GM21786 (cell line): ENCODE data around the gene MYBPHL.
"Not testable (repeated sequence)": the region's sequence is repeated elsewhere in the genome, so short reads cannot be mapped to it uniquely, and the experiment has no call there.

Source experiments
- ATAC-seq: cut with Tn5 transposase; IDR thresholded peaks from one replicate; pipeline ENCODE4 v1.9.1; 2021; ENCODE audit not compliant: unreplicated experiment

Gene MYBPHL

DNA sequence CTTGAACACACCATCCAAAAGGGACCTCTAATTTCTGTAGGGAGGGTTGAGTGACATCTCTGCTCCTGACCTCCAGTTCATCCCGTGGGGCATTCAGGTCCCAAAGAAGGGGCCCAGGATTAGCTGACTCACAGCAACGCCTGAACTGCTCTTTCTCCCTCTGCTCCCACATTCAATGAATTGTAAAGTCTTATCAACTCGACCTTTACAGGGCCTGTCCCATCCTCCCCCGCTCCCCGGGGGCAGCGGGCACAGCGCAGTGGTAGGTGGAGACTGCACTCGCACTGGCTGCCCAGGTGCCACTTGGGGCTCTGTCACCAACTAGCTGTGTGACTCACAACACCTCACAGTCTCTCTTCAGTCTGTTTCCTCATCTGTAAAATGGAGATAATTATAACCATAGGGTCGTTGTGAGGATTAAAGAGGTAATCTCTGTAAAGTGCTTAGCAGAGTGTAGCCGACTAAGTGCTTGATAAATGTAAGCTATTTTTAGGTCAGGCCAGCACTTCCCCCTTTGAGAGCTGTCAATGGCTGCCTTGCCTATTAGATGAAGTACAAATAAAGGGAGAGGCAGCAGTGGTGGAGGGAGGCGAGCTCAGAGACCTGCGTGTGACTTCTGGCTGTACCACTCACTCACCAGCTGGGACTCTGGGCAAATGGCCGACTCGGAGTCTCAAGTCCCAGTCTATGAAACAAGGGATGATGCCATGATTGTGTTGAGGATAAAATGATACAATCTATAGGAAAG is 637 bp upstream of the MYBPHL start:
- no peak for ATAC-seq

GRCh38 chr1:109305991-109306390 is 820 bp downstream of the MYBPHL start:
- not testable (repeated sequence) for ATAC-seq

DNA sequence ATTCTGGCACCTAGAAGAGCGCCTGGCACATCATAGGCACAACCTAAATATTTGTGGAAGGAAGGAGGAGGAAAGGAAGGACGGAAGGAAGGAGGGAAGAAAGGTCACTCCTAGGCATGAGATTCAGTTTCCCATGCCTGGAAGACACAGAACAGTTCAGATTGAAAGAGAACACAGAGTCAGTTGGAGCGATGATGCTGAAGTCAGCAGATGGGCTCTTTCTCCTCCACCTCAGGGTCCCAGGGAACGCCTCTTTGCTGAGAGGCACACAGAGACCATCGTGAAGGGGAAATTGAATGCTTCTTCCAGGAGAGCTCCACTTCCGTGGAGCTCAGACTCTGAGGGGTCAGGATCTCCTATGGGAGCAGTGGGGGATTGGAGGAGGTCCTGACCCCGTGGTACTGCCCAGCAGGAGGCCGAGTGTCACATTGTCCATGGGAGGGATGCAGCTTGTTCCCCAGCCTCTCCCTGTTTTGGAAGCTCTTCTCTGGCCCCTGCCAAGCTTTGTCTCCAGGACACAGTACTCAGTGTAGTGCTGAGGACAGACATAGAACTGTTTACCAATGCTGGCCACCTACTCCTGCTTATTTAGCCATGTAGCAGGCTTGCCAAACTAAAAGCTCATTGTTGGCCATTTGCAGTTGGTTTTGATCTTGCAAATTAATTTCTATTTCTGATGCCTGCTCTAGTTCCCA is 2.4 kb downstream of the MYBPHL start:
- ATAC-seq: no peak

GRCh38 chr1:109301874-109302273 is 4.9 kb downstream of the MYBPHL start:
- ATAC-seq: no peak

DNA sequence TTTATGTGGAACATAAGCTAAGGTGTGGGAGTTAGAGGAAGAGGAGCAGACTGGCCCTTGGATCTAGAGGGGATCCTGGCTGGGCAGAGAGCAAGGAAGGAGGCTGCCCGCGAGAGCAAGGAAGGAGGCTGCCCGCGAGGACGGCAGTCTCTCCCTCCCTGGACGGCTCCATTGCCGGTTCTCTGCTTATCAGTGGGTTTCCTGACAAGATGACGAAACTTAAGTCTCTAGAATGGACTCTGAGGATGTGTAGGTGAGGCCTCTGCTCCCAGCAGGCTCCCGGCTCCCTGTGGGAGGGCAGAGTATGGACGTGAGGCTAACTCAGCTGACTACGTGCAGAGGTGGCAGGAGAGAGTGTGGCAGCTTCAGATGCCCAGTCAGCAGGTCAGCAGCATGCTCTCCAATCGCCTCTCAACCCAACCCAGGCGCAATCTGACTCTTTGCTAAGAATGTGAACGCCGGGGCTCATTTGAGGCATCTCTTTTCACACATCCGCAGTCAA is 6.1 kb downstream of the MYBPHL start:
- ATAC-seq: no peak

GRCh38 chr1:109299558-109300343 is 7.1 kb downstream of the MYBPHL start:
- no peak for ATAC-seq

- ATAC-seq: no peak
Observed at GRCh38 chr1:109298666-109299557, 7.9 kb downstream of the MYBPHL start.

DNA sequence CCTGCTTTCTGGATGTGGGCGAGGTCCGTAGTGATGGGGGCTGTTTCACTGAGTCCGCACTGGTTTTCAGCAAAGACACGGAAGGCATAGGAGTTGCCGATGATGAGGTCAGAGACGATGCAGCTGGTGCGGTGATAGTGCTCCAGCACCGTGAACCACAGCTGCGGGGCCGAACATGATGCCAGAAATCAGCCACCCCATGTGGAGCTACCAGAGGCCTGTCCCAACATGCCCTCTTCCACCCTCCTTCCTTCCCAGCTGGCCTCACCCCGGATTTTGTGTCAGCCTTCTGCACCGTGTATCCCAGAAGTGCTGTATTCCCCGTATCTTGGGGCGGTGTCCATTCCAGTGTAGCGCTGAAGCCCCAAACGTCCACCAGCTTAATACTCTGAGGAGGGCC is 10.0 kb downstream of the MYBPHL start:
- no peak for ATAC-seq

GRCh38 chr1:109295712-109296415 is 10.9 kb downstream of the MYBPHL start:
- ATAC-seq: no peak

GRCh38 chr1:109294481-109294880 is 12.3 kb downstream of the MYBPHL start:
- ATAC-seq: no peak

DNA sequence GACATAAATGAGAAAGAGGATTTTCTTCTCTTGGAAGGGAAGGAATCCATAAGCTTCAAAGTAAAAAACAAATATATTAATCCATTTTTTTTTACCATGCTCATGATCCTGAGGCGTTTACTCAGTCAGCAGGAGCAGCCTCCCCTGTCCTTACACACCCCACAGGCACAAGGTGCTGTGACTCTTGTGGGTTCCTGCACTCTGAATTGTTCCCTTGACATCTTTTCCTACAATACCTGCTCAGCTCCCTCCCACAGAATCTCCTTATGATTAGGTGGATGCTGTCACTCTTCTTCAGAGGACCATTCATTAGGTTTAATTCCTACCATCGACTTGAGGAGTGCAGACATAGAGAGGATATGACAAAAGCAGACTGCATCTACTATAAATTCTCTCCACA is 13.8 kb downstream of the MYBPHL start:
- ATAC-seq: no peak

DNA sequence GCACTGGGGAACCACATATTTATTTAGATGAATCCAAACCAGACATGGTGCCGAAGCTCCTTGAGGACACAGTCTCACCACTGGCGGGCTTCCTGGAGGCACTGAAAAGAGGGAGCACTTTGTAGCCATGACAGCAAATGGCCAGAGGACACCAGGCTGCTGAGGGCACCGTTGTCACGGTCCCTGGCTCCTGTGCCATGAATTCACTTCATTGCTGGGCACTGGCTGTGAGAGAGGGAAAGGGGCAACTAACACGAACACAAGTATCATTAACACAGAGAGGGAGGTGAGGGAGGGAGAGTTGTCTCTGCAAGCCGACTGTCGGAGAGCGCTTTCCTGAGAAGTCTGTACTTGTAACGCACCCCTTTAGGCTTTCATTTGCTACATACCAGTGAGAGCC is 14.4 kb downstream of the MYBPHL start:
- no peak for ATAC-seq

DNA sequence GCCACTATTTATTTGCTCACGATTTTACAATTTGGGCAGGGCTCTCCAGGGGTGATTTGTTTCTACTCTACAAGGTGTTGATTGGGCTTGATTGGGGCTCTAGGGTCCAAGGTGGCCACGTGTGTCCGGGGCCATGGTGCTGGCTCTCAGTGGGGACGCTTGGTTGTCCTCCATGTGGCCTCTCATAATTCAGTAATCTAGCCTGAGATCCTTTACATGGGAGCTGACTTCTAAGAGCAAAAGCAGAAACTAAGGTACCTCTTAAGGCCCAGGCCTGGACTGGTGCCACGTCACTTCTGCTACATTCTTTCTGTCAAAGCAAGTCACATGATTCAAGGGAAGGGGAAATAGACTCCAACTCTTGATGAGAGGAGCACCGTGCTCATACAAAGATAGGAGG is 15.8 kb downstream of the MYBPHL start:
- no peak for ATAC-seq

GRCh38 chr1:109290137-109290536 is 16.7 kb downstream of the MYBPHL start:
- ATAC-seq: no peak

GRCh38 chr1:109286762-109287161 is 20.0 kb downstream of the MYBPHL start:
- ATAC-seq: not testable (repeated sequence)

DNA sequence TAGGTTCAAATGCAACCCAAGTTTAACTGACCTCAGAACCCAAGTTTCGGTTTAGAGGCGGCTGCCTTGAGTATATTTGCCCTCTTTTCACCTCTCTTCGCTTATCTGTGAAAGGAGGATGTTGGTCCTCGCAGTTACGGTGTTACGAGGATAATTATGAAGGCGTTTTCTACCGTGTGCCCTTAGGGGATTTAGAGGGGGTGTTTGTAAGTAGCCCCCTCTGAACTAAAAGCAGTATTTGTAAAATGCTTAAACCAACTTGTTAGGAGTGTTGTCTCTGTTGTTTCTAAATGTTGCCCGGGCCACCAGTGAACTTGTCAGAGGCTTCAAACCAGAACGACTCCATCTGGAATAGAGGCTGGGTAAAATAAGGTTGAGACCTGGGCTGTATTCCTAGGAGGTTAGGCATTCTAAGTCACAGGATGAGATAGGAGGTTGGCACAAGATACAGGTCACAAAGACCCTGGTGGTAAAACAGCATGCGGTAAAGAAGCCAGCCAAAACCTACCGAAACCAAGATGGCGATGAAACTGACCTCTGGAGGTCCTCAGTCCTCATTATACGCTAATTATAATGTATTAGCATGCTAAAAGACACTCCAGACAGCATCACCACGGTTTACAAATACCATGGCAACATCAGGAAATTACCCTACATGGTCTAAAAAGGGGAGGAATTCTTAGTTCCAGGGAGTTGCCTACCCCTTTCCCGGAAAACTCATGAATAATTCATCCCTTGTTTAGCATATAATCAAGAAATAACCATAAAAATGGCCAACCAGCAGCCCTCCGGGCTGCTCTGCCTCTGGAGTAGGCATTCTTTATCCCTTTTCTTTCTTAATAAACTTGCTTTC is 22.8 kb downstream of the MYBPHL start:
- no peak for ATAC-seq

GRCh38 chr1:109282952-109283747 is 23.7 kb downstream of the MYBPHL start, which contains the start of gene PSRC1:
PSRC1 (minus strand) TSS chr1:109283145.
- peak; percentile 94 for ATAC-seq

GRCh38 chr1:109282497-109282951 is 24.3 kb downstream of the MYBPHL start:
- ATAC-seq: no peak
